Large intestine (tissue), 12 donors: ENCODE data around the gene FADD. TPM values are rescaled to one million over a fixed set of nuclear protein-coding genes. Genes with fewer than 3 reads are reported as not detected.

Experiments used
- DNase-seq, 2 donors: peaks; one replicate each; pipeline versions ENCODE4 v3.0.0 to v3.0.0-alpha.2; 2013
- H3K27ac ChIP-seq: one replicate; pipeline ENCODE4 v1.5.1; 2013; ENCODE audit warnings: low read length
- H3K27me3 ChIP-seq: 2 replicates; pipeline ENCODE4 v1.6.1; 2013; ENCODE audit warnings: low read length; ENCODE audit not compliant: control insufficient read depth, insufficient read depth
- H3K36me3 ChIP-seq: 2 replicates; pipeline ENCODE4 v1.6.1; 2013; ENCODE audit warnings: low read length; ENCODE audit not compliant: control insufficient read depth, insufficient read depth
- H3K4me1 ChIP-seq: one replicate; pipeline ENCODE4 v1.6.1; 2013; ENCODE audit warnings: low read length; ENCODE audit not compliant: control insufficient read depth, insufficient read depth
- H3K4me3 ChIP-seq: one replicate; pipeline ENCODE4 v1.5.1; 2013; ENCODE audit warnings: low read length
- H3K9me3 ChIP-seq: one replicate; pipeline ENCODE4 v1.6.1; 2013; ENCODE audit warnings: mild to moderate bottlenecking, low read depth, low read length, moderate library complexity; ENCODE audit not compliant: control insufficient read depth
- WGBS: methylation state at CpG from one replicate; pipeline ENCODE4 v1.1.5; 2013; ENCODE audit warnings: low lambda C conversion rate; ENCODE audit not compliant: insufficient coverage; 5-methylcytosine and 5-hydroxymethylcytosine counted together
- long read RNA-seq, 11 donors: transcript quantifications; one replicate each; lab custom pipeline, GENCODE V29; 2026
- polyA plus RNA-seq: library from polyadenylated mRNA; unstranded; fragments of 120-200 nt; gene quantifications from one replicate; pipeline ENCODE4 v1.2.1, GENCODE V29; 2013

FADD gene, protein sequence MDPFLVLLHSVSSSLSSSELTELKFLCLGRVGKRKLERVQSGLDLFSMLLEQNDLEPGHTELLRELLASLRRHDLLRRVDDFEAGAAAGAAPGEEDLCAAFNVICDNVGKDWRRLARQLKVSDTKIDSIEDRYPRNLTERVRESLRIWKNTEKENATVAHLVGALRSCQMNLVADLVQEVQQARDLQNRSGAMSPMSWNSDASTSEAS
- polyA plus RNA-seq, result 18.1 TPM
- long read RNA-seq, donor 1, transcript FADD-201 (2 exons, 1,841 nt), result major isoform, 7 of 7 reads
- long read RNA-seq, donor 1, partial matches to known transcripts, result 0 of 7 reads
- long read RNA-seq, donor 1, other reads (novel, unspliced or antisense), result 0 of 7 reads
- long read RNA-seq, donor 2, transcript FADD-201 (2 exons, 1,841 nt), result major isoform, 19 of 19 reads
- long read RNA-seq, donor 2, partial matches to known transcripts, result 0 of 19 reads
- long read RNA-seq, donor 2, other reads (novel, unspliced or antisense), result 0 of 19 reads
- long read RNA-seq, donor 3, result 0 reads
- long read RNA-seq, donor 4, partial matches to known transcripts, result 0 of 2 reads
- long read RNA-seq, donor 4, other reads (novel, unspliced or antisense), result 0 of 2 reads
- long read RNA-seq, donor 5, transcript FADD-201 (2 exons, 1,841 nt), result major isoform, 17 of 36 reads
- long read RNA-seq, donor 5, partial matches to known transcripts, result 19 of 36 reads
- long read RNA-seq, donor 5, other reads (novel, unspliced or antisense), result 0 of 36 reads
- long read RNA-seq, donor 6, transcript FADD-201 (2 exons, 1,841 nt), result major isoform, 8 of 8 reads
- long read RNA-seq, donor 6, partial matches to known transcripts, result 0 of 8 reads
- long read RNA-seq, donor 6, other reads (novel, unspliced or antisense), result 0 of 8 reads
- long read RNA-seq, donor 7, transcript FADD-201 (2 exons, 1,841 nt), result major isoform, 10 of 10 reads
- long read RNA-seq, donor 7, partial matches to known transcripts, result 0 of 10 reads
- long read RNA-seq, donor 7, other reads (novel, unspliced or antisense), result 0 of 10 reads
- long read RNA-seq, donor 8, transcript FADD-201 (2 exons, 1,841 nt), result major isoform, 17 of 17 reads
- long read RNA-seq, donor 8, partial matches to known transcripts, result 0 of 17 reads
- long read RNA-seq, donor 8, other reads (novel, unspliced or antisense), result 0 of 17 reads
- long read RNA-seq, donor 9, transcript FADD-201 (2 exons, 1,841 nt), result major isoform, 17 of 17 reads
- long read RNA-seq, donor 9, partial matches to known transcripts, result 0 of 17 reads
- long read RNA-seq, donor 9, other reads (novel, unspliced or antisense), result 0 of 17 reads
- long read RNA-seq, donor 10, transcript FADD-201 (2 exons, 1,841 nt), result major isoform, 15 of 15 reads
- long read RNA-seq, donor 10, partial matches to known transcripts, result 0 of 15 reads
- long read RNA-seq, donor 10, other reads (novel, unspliced or antisense), result 0 of 15 reads
- long read RNA-seq, donor 11, transcript FADD-201 (2 exons, 1,841 nt), result major isoform, 13 of 13 reads
- long read RNA-seq, donor 11, partial matches to known transcripts, result 0 of 13 reads
- long read RNA-seq, donor 11, other reads (novel, unspliced or antisense), result 0 of 13 reads

DNA sequence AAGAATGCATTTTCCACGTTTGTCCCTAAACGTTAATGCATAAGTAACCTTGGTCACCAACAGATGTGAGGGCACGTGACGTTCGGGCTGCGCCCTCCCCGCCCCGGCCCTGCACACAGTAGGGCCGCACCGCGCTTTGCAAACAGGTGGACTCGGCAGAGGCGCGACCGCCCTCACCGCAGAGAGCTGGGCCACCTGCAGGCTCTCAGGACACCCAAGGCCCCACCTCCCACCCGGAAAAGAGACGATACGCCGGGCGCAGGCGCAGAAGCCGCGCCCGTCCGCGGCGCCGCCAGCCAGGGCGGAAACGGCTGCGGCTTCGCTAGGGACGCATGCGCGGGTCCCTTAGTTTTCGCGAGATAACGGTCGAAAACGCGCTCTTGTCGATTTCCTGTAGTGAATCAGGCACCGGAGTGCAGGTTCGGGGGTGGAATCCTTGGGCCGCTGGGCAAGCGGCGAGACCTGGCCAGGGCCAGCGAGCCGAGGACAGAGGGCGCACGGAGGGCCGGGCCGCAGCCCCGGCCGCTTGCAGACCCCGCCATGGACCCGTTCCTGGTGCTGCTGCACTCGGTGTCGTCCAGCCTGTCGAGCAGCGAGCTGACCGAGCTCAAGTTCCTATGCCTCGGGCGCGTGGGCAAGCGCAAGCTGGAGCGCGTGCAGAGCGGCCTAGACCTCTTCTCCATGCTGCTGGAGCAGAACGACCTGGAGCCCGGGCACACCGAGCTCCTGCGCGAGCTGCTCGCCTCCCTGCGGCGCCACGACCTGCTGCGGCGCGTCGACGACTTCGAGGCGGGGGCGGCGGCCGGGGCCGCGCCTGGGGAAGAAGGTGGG lies at the start of gene FADD:
Gene FADD, plus strand, starts transcription at position 377 of the 831 bp plus-strand sequence. Its CDS starts 164 bp downstream, at position 541.
- H3K36me3 ChIP-seq, result peaks cover 30% of the 10 kb centered on the region
- H3K9me3 ChIP-seq, result no peaks in the 10 kb centered on the region
- peak within 1 kb of the TSS; percentile 81 for H3K4me3 ChIP-seq
- peaks cover 12% of the 10 kb centered on the region for H3K4me1 ChIP-seq
- DNase-seq, result peak; percentile 93 to 95
- H3K27ac ChIP-seq, result peak within 1 kb of the TSS; percentile 75
- no peaks in the 10 kb centered on the region for H3K27me3 ChIP-seq
- WGBS, result no CpG with 5 or more reads among the region's 91 CpGs

DNA sequence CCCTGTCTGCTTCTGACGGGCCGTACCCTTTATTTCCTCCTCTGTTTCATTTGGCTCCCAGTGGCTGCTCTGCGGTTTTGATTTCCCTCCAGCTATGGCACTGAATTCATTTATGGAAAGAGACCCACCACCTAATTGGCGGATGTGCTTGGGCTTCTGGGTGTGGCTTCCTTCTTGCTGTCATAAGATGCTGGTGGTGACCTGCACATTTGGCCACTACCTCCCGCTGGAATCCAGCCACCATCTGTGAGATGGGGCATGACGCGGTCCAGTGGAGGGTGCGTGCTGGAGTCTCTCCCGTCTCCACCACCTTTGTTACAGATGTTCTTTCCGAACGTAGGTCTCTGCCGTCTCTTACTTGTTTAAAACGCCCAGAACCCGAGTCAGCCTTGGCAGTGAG lies 47.7 kb upstream of the FADD start:
- no peak overlapping the region for H3K4me3 ChIP-seq
- H3K4me1 ChIP-seq, result no peaks in the 10 kb centered on the region
- no peak overlapping the region for H3K27ac ChIP-seq
- no peak for DNase-seq
- peaks cover 3% of the 10 kb centered on the region for H3K9me3 ChIP-seq
- no peaks in the 10 kb centered on the region for H3K27me3 ChIP-seq
- no peaks in the 10 kb centered on the region for H3K36me3 ChIP-seq
- WGBS, result no CpG with 5 or more reads among the region's 14 CpGs

DNA sequence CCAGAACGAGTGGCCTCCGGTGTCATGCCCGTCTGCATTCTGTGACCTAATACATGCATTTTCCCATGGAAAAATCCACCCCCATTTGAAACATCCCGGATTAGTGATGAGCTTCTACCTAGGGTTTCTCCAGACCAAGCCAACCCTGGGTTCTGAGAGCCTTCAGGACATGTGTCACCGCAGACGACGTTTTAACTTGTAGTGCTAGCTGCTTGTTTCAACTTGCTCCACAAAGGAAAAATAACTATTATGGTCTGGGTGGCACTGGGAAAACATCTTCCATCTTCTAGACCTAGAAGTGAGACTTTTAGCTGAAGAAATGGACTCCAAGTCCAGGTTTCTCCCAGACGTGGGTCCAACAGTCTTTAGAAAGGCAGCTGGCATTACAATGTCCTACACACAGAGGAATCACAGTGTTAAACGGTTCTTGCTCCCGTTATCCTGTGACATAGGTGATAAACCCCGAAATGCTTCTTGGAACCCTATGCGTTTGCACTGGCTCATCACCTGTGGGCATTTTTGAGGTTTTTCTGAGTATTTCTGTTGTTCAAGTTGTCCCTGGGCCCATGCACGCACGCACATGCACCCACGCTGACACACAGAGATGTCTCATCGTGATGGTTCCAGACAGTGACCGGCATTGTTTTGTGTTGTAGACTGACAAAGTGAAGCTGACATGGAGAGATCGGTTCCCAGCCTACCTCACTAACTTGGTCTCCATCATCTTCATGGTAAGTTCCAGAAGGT lies 46.6 kb upstream of the FADD start:
- Histone ChIP-seq H3K4me3 (no peak overlapping the region), H3K9me3 (peaks cover 3% of the 10 kb centered on the region), H3K27ac (no peak overlapping the region), H3K27me3 (no peaks in the 10 kb centered on the region), H3K4me1 (no peaks in the 10 kb centered on the region), H3K36me3 (no peaks in the 10 kb centered on the region)
- no peak for DNase-seq
- WGBS, result 87% methylated on average over 3 of the region's 18 CpGs

DNA sequence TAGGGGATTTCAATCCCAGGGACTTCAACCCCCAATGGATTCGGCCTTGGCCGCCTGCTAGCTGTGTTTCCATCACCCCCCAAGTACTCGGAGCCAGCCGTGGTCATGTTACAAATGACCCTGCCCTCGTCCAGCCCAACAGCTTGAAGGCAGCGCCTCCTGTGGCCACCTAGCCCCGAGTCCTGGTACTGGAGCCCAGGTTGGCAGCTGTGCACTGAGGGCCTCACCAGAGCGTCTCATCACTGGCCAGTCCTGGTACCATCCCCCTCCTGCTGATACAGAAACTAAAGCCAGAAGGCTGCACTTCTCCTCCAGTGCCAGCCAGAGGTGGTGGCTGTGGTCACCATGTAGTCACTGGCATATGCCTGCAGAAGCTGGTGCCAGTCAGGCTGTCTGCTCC lies 44.9 kb upstream of the FADD start:
- Histone ChIP-seq H3K27ac (no peak overlapping the region), H3K4me1 (no peaks in the 10 kb centered on the region), H3K4me3 (no peak overlapping the region), H3K27me3 (no peaks in the 10 kb centered on the region), H3K36me3 (no peaks in the 10 kb centered on the region), H3K9me3 (peaks cover 3% of the 10 kb centered on the region)
- DNase-seq, result no peak
- no CpG with 5 or more reads among the region's 8 CpGs for WGBS

DNA sequence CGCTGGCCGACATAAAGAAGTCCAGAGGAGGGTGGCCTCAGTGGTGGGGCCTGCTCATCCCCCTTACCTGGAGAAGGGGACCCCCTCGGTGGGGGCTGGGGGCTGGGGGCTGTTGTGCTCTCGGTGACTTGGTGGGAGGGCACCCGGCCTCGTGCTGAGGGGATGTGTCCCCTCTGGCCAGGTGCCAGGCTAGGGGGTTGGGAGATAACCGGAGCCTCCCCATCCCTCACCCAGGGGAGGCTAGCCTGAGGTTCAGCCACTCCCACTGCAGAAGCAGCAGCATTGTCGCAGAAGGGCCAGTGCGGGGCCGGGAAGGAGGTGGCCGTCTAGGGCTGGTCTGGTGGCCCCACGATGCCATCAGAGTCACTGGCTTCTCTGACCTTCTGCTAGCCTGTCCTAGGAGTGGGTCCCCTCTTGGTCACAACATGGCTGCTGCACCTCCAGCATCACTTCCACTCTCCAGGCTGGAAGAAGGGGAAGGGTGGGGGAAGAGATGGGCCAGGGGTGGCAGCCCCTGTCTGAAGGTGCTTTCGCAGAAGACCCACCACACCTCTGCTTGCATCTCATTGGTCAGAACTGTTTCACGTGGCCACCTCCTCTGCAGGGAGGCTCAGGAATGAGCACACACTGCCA lies 44.2 kb upstream of the FADD start:
- no CpG with 5 or more reads among the region's 14 CpGs for WGBS
- H3K36me3 ChIP-seq, result no peaks in the 10 kb centered on the region
- peaks cover 3% of the 10 kb centered on the region for H3K9me3 ChIP-seq
- H3K27me3 ChIP-seq, result no peaks in the 10 kb centered on the region
- no peak for DNase-seq
- H3K4me3 ChIP-seq, result no peak overlapping the region
- H3K27ac ChIP-seq, result no peak overlapping the region
- no peaks in the 10 kb centered on the region for H3K4me1 ChIP-seq

DNA sequence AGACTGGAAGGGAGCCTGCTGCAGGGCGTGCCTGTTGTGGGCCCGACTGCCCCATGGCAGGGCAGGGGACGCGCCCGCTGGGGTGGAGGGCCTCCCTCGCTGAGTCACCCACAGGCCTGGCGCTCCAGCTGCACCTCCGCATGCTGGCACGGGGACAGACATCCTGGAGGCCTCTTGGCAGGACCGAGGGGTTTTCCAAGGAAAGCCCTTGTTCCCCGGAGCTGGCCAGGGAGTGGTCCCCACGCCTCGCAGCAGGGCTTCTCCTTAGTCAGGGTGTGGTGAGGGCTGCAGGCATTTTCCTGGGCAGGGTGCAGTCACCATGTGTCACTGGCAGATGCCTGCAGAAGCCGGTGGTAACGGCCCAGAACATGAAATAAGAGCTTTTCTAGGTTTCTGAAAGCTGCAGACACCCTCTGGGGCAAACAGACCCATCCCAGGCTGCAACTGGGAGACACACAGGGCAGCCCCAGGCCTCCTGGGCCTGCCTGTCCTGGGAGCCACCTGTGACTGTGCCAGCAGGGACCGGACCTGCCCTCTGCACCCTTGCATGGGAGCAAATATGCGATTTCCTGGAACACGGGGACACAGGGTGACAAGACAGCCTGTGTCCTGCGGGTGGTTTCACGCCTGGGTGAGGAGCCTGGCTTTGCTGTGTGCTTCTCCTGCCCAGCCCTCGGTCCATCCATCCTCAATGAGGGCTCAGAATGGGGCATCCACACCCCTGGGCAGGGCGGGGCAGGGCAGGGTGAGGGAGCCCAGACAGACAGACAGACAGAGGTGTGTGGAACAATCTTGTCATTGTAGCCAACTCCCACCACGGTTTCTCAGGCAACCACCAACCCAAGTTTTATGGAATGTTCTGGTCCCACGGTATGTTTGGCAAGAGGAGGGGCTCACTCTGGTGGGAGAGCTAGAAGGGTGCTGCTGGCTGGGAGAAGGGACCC lies 43.2 kb upstream of the FADD start:
- Histone ChIP-seq H3K27ac (no peak overlapping the region), H3K4me3 (no peak overlapping the region), H3K27me3 (no peaks in the 10 kb centered on the region), H3K4me1 (no peaks in the 10 kb centered on the region), H3K9me3 (peaks cover 3% of the 10 kb centered on the region), H3K36me3 (no peaks in the 10 kb centered on the region)
- no peak for DNase-seq
- WGBS, result 70% methylated on average over 2 of the region's 24 CpGs

DNA sequence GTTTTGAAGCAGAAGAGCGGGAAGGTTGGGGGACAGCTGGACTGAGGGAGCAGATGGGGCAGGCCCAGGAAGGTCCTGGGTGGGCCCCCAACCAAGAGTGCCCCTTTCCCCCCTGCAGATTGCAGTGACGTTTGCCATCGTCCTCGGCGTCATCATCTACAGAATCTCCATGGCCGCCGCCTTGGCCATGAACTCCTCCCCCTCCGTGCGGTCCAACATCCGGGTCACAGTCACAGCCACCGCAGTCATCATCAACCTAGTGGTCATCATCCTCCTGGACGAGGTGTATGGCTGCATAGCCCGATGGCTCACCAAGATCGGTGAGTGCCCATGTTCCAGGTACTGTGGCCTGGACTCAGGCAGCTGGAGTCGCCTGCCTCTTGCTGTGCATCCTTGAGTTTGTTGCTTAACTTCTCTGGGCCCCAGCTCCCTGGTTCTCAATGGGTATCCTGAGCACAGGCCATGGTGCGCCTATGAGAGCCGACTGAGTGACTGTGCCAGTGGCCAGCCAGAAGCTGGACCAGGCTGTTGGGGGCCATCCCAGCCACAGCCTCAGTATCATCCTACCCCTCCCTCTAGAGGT lies 42.0 kb upstream of the FADD start:
- Histone ChIP-seq H3K9me3 (peaks cover 3% of the 10 kb centered on the region), H3K27ac (no peak overlapping the region), H3K4me1 (no peaks in the 10 kb centered on the region), H3K27me3 (no peaks in the 10 kb centered on the region), H3K36me3 (no peaks in the 10 kb centered on the region), H3K4me3 (no peak overlapping the region)
- WGBS, result no CpG with 5 or more reads among the region's 17 CpGs
- no peak for DNase-seq

DNA sequence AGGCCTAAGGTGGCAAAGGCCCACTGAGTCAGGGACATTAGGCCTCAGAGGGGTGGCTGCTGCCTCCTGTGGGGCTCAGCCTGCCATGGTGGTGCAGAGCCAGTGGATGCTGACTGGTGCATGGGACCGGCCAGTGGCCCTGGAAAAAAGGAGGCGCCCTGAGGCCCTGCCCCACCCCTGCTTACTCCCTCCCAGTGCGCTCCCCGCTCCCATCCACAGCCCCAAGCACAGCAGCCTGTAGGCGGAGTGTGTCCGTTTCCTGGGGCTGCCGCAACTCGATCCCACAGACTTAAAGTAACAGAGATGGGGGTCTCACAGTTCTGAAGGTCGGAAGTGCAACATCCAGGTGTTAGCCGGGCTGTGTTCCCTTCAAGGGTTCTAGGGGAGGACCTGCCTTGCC lies 38.4 kb upstream of the FADD start:
- WGBS, result no CpG with 5 or more reads among the region's 10 CpGs

More for the DNA sequence above, 38.4 kb upstream of the FADD start:
- no peaks in the 10 kb centered on the region for H3K36me3 ChIP-seq
- H3K4me3 ChIP-seq, result no peak overlapping the region
- no peak overlapping the region for H3K27ac ChIP-seq
- H3K9me3 ChIP-seq, result no peaks in the 10 kb centered on the region
- no peaks in the 10 kb centered on the region for H3K4me1 ChIP-seq
- no peaks in the 10 kb centered on the region for H3K27me3 ChIP-seq
- no peak for DNase-seq
